UCSD-AML1 (cell line): ENCODE measurements around the gene FASLG.
"Not testable (repeated sequence)": the region's sequence is repeated elsewhere in the genome, so short reads cannot be mapped to it uniquely, and the experiment has no call there.

Experiments
- DNase-seq: peaks from one replicate; lab custom pipeline; 2025; ENCODE audit not compliant: unreplicated experiment; lab: John Stamatoyannopoulos, UW

Gene FASLG

GRCh38 chr1:172658871-172659453, at the start of gene FASLG:
FASLG (plus strand) TSS chr1:172659103; CDS start chr1:172659202, 99 bp downstream.
- DNase-seq = no peak

GRCh38 chr1:172609528-172609927, 49.4 kb upstream of the FASLG start:
- no peak for DNase-seq

GRCh38 chr1:172612478-172612877, 46.4 kb upstream of the FASLG start:
- DNase-seq = no peak

GRCh38 chr1:172613294-172613693, 45.6 kb upstream of the FASLG start:
- no peak for DNase-seq

- no peak for DNase-seq
Measured at GRCh38 chr1:172616195-172616594, 42.7 kb upstream of the FASLG start.

GRCh38 chr1:172616636-172617035, 42.3 kb upstream of the FASLG start:
- DNase-seq = peak; percentile 10

- DNase-seq = not testable (repeated sequence)
Measured at GRCh38 chr1:172620603-172621002, 38.3 kb upstream of the FASLG start.

- DNase-seq = no peak
Measured at GRCh38 chr1:172622541-172622940, 36.4 kb upstream of the FASLG start.

GRCh38 chr1:172623748-172624147, 35.2 kb upstream of the FASLG start:
- no peak for DNase-seq

GRCh38 chr1:172626845-172627244, 32.1 kb upstream of the FASLG start:
- DNase-seq = no peak

- DNase-seq = no peak
Measured at GRCh38 chr1:172627702-172628101, 31.2 kb upstream of the FASLG start.

GRCh38 chr1:172628401-172628800, 30.5 kb upstream of the FASLG start:
- DNase-seq = no peak

- DNase-seq = no peak
Measured at GRCh38 chr1:172629170-172629569, 29.7 kb upstream of the FASLG start.

GRCh38 chr1:172629638-172630037, 29.3 kb upstream of the FASLG start:
- no peak for DNase-seq

- no peak for DNase-seq
Measured at GRCh38 chr1:172630056-172630818, 28.7 kb upstream of the FASLG start.

- no peak for DNase-seq
Measured at GRCh38 chr1:172630868-172631267, 28.0 kb upstream of the FASLG start.

GRCh38 chr1:172637522-172637921, 21.4 kb upstream of the FASLG start:
- DNase-seq = no peak

GRCh38 chr1:172638249-172638648, 20.7 kb upstream of the FASLG start:
- no peak for DNase-seq

- DNase-seq = no peak
Measured at GRCh38 chr1:172638885-172639831, 19.7 kb upstream of the FASLG start.

- DNase-seq = no peak
Measured at GRCh38 chr1:172640111-172640510, 18.8 kb upstream of the FASLG start.

- no peak for DNase-seq
Measured at GRCh38 chr1:172641492-172641891, 17.4 kb upstream of the FASLG start.

- DNase-seq = no peak
Measured at GRCh38 chr1:172642970-172643369, 15.9 kb upstream of the FASLG start.
